Measurements from ENCODE around the gene ZDHHC7. TPM values are rescaled to one million over a fixed set of nuclear protein-coding genes. Genes with fewer than 3 reads are reported as not detected.
A peak's percentile ranks its signal among the peaks of the same experiment; 100 is the strongest.
"Not testable (repeated sequence)": the region's sequence is repeated elsewhere in the genome, so short reads cannot be mapped to it uniquely, and the experiment has no call there.

Gene ZDHHC7
- total RNA-seq, 3 donors from 2014 or later: 38.7 to 69.6 (median 41.1) TPM

DNA sequence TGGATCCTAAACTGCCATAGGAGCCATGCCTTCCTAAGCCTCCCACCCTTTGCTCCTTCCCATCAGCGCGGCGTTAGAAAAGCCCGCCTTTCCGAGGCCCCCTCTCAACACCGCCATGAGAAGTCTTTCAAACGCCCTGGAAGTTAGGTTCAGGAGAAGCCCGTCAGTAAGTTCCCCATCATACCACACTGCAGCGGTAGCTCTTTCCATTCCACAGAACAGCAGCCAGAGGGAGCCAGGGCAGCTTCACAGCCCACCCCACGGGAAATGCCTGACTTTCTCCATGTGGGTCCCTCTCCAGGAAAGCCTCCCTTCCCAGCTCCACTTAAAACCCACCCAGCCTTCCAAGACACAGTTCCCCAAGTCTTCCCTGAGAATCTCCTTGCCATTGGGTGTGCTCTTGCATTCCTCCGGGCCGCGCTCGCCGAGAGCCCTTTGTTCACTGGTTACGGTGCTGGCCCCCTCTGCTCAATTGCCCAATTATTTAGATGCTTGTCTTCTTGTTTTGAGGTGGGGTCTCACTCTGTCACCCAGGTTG is 44.9 kb upstream of the ZDHHC7 start:
- intact Hi-C loops (cut with DNase I; ENCODE audit: low total_unique reads): no loop called here
- no peak for TF ChIP-seq POLR2A (IDR thresholded peaks at IDR 0.05)
- no peak for TF ChIP-seq POLR2AphosphoS5 (IDR thresholded peaks at IDR 0.05)
- TF ChIP-seq CTCF (IDR thresholded peaks at IDR 0.05): no peak
- no peaks in the 10 kb centered on the region for H3K36me3 ChIP-seq
- DNase-seq (ENCODE audit: low spot score in 2 of 2): no peak
- H3K4me3 ChIP-seq: peak overlapping the region in 1 of 3 donors; percentile 57
- no peaks in the 10 kb centered on the region for H3K9me3 ChIP-seq
- peaks cover 0 to 9% of the 10 kb centered on the region in 2 donors for H3K4me1 ChIP-seq
- H3K27me3 ChIP-seq: no peaks in the 10 kb centered on the region
- H3K27ac ChIP-seq: peak overlapping the region; percentile 66 to 83

DNA sequence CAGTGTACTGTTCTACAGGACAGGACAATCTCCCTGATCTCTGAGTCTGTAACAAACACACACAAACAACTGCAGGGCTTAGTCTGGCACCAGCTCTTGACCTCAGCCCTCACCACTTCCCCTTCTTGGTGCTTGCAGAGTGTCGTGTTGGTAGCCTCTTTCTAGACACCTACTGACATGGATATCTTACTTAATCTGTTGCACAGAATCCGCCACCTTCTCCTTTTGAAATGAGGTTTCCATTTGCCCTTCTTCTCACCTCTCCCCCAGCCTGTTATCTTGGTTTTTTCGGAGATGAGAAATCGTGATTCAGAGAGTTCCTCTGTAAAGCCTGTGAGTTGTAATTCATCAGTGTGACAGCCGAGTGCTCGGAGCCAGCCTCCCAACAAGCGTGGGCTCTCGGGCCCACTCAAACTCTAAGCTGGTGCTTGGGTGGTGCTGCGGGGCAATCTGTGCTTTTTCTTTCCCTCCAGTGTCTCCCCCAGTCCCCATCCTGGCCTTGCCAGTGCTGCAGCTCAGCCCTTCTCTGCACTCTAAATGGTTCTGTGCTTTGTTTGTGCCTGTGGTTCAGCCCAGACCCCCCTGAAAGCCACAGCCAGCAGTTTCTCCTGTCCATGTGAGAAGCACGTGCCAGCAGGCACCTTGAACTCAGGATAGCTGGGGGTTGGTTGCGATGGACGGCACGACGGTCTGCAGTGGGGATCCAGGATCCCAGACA is 44.3 kb upstream of the ZDHHC7 start:
- intact Hi-C loops (cut with DNase I; ENCODE audit: low total_unique reads): no loop called here
- peak overlapping the region; percentile 66 to 83 for H3K27ac ChIP-seq

DNA sequence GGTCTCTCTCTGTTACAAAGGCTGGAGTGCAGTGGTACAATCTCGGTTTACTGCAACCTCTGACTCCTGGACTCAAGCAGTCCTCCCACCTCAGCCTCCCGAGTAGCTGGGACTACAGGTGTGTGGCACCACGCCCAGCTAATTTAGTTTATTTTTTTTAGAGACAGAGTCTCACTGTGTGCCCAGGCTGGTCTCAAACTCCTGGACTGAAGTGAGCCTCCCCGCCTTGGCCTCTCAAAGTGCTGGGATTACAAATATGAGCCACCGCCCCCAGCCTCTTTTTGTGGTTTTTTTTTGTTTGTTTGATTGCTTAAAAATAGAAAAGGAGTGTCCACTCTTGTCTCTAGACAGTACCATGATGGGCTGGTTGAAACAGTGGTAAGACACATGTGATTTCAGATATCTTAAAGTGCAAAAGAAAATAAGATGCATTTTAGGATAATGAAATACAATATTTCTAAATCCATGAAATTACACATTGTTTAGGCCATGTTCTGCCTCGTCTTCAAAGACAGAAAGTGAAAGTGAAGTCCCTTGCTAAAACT is 43.7 kb upstream of the ZDHHC7 start:
- no peak for DNase-seq (ENCODE audit: low spot score in 2 of 2)
- no peaks in the 10 kb centered on the region for H3K9me3 ChIP-seq
- H3K36me3 ChIP-seq: no peaks in the 10 kb centered on the region
- peaks cover 0 to 9% of the 10 kb centered on the region in 2 donors for H3K4me1 ChIP-seq
- no peak for TF ChIP-seq POLR2A (IDR thresholded peaks at IDR 0.05)
- intact Hi-C loops (cut with DNase I; ENCODE audit: low total_unique reads): no loop called here
- H3K4me3 ChIP-seq: peak overlapping the region; percentile 7 to 57 (median 25)
- H3K27me3 ChIP-seq: no peaks in the 10 kb centered on the region
- peak overlapping the region; percentile 66 to 83 for H3K27ac ChIP-seq

More for the DNA sequence above, 44.3 kb upstream of the ZDHHC7 start:
- Histone ChIP-seq H3K27me3 (no peaks in the 10 kb centered on the region), H3K36me3 (no peaks in the 10 kb centered on the region), H3K4me1 (peaks cover 0 to 9% of the 10 kb centered on the region in 2 donors), H3K4me3 (peak overlapping the region; percentile 7 to 57 (median 25)), H3K9me3 (no peaks in the 10 kb centered on the region)
- DNase-seq (ENCODE audit: low spot score in 2 of 2): peak; percentile 64 to 66
- TF ChIP-seq CTCF (IDR thresholded peaks at IDR 0.05): no peak
- TF ChIP-seq POLR2AphosphoS5 (IDR thresholded peaks at IDR 0.05): peak in 2 of 3 donors; percentile 58 to 64

- H3K4me3 ChIP-seq; H3K27ac ChIP-seq; H3K4me1 ChIP-seq; H3K9me3 ChIP-seq; H3K36me3 ChIP-seq; DNase-seq (ENCODE audit: low spot score in 2 of 2); intact Hi-C loops (cut with DNase I; ENCODE audit: low total_unique reads); H3K27me3 ChIP-seq: not testable (repeated sequence)
These were observed 43.0 kb upstream of the ZDHHC7 start for GRCh38 chr16:85054321-85054720.

DNA sequence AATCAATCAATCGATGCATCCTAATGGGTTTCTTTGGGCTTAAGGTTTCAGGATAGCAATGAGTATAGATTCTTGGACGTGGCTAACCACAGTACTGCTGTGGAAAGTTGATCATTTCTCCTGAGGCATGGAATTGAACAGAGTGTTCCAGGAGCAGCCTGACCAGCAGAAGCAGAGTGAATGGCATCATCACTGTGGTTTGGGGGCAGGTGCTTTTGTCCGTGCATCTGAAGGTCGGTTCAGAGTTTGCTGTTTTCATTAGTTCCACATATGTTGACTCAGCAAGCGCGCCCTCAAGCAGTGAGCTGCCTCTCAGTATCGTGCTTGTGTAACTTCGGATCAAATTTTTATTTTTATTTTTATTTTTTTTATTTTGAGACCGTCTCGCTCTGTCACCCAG is 41.2 kb upstream of the ZDHHC7 start:
- Histone ChIP-seq H3K4me3 (no peak overlapping the region), H3K27ac (no peak overlapping the region), H3K27me3 (no peaks in the 10 kb centered on the region), H3K36me3 (no peaks in the 10 kb centered on the region), H3K4me1 (peaks cover 0 to 9% of the 10 kb centered on the region in 2 donors), H3K9me3 (no peaks in the 10 kb centered on the region)
- DNase-seq (ENCODE audit: low spot score in 2 of 2): no peak
- TF ChIP-seq POLR2AphosphoS5 (IDR thresholded peaks at IDR 0.05) (no peak), CTCF (IDR thresholded peaks at IDR 0.05) (no peak), POLR2A (IDR thresholded peaks at IDR 0.05) (no peak)
- intact Hi-C loops (cut with DNase I; ENCODE audit: low total_unique reads): no loop called here

GRCh38 chr16:85051683-85052082 is 40.3 kb upstream of the ZDHHC7 start:
- Histone ChIP-seq H3K27ac (no peak overlapping the region), H3K9me3 (no peaks in the 10 kb centered on the region), H3K4me1 (peaks cover 0 to 9% of the 10 kb centered on the region in 2 donors), H3K36me3 (no peaks in the 10 kb centered on the region), H3K4me3 (no peak overlapping the region), H3K27me3 (no peaks in the 10 kb centered on the region)
- TF ChIP-seq POLR2AphosphoS5 (IDR thresholded peaks at IDR 0.05) (no peak), CTCF (IDR thresholded peaks at IDR 0.05) (no peak), POLR2A (IDR thresholded peaks at IDR 0.05) (no peak)
- intact Hi-C loops (cut with DNase I; ENCODE audit: low total_unique reads): no loop called here
- no peak for DNase-seq (ENCODE audit: low spot score in 2 of 2)
